ENCODE data around the gene RPUSD1.

DNA sequence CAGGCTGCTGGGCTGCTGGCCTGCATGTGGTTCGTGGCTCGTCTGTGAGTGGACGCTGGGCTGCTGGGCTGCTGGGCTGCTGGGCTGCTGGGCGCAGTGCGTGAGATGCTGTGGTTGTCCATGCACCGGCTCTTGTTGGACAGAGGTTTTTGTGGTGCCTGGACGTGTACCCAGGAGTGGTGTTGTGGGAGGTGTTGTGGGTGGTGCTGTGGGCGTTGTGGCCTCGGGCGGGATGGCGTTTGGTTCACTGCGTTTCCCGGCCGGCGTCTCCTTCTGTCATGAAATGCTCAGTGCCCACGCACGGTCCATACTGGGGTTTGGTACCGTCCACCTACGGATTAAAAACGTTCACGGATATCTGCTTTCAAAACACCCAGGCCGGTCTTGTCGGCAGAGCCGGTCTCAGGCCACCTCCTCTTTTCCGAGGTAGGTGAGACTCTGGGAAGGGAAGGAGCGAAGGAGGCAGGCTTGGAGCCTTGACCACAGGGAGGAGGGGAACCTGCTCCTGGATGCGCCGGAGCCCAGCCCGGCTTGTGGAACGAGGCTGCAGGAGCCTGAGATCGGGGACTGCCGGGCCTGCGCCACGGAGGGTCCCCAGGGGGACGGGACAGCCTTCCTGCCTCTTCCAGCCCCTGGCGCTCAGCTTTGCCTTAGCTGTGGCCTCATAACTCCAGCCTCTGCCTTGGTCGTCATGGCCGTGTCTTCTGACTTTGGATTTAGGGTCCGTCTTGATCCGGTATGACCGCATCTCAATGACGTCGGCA, 42.1 kb upstream of the RPUSD1 start:
- no peak for TF ChIP-seq CTCF (IDR thresholded peaks at IDR 0.05)
- TF ChIP-seq, protein P1, sequence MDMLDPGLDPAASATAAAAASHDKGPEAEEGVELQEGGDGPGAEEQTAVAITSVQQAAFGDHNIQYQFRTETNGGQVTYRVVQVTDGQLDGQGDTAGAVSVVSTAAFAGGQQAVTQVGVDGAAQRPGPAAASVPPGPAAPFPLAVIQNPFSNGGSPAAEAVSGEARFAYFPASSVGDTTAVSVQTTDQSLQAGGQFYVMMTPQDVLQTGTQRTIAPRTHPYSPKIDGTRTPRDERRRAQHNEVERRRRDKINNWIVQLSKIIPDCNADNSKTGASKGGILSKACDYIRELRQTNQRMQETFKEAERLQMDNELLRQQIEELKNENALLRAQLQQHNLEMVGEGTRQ (CRISPR knock-in tag; IDR thresholded peaks at IDR 0.05) = no peak
- TF ChIP-seq MAX (CRISPR knock-in tag; IDR thresholded peaks at IDR 0.05) = no peak
- TF ChIP-seq ATF2 (CRISPR knock-in tag; IDR thresholded peaks at IDR 0.05; ENCODE audit: borderline replicate concordance, low read depth) = no peak
- TF ChIP-seq NFYB (CRISPR knock-in tag; conservative IDR thresholded peaks at IDR 0.05; ENCODE audit: low read depth) = no peak
- TF ChIP-seq TP53 (CRISPR knock-in tag; IDR thresholded peaks at IDR 0.05) = no peak
- TF ChIP-seq ETV6 (CRISPR knock-in tag; IDR thresholded peaks at IDR 0.05) = no peak
